Measurements from ENCODE around the gene SEMA3C.
A peak's percentile ranks its signal among the peaks of the same experiment; 100 is the strongest.

The SEMA3C gene

GRCh38 chr7:80794631-80795573 lies 123.9 kb downstream of the SEMA3C start:
- no peak for TF ChIP-seq CTCF (conservative IDR thresholded peaks at IDR 0.05; ENCODE audit: low read depth, low read length)
- no peak for DNase-seq (ENCODE audit: low read depth)
- H3K4me3 ChIP-seq (ENCODE audit: low read depth, low read length) = no peak overlapping the region

- DNase-seq (ENCODE audit: low read depth) = no peak
- no peak overlapping the region for H3K4me3 ChIP-seq (ENCODE audit: low read depth, low read length)
- TF ChIP-seq CTCF (conservative IDR thresholded peaks at IDR 0.05; ENCODE audit: low read depth, low read length) = no peak
These were observed 127.3 kb downstream of the SEMA3C start for GRCh38 chr7:80791509-80791929.

GRCh38 chr7:80790877-80791276 lies 128.0 kb downstream of the SEMA3C start:
- no peak overlapping the region for H3K4me3 ChIP-seq (ENCODE audit: low read depth, low read length)
- DNase-seq (ENCODE audit: low read depth) = no peak
- no peak for TF ChIP-seq CTCF (conservative IDR thresholded peaks at IDR 0.05; ENCODE audit: low read depth, low read length)

- TF ChIP-seq CTCF (conservative IDR thresholded peaks at IDR 0.05; ENCODE audit: low read depth, low read length) = no peak
- DNase-seq (ENCODE audit: low read depth) = no peak
- no peak overlapping the region for H3K4me3 ChIP-seq (ENCODE audit: low read depth, low read length)
These were observed 131.1 kb downstream of the SEMA3C start for GRCh38 chr7:80787721-80788120.

GRCh38 chr7:80785961-80786536 lies 132.8 kb downstream of the SEMA3C start:
- TF ChIP-seq CTCF (conservative IDR thresholded peaks at IDR 0.05; ENCODE audit: low read depth, low read length) = no peak
- peak; percentile 59 for DNase-seq (ENCODE audit: low read depth)
- no peak overlapping the region for H3K4me3 ChIP-seq (ENCODE audit: low read depth, low read length)

- no peak for TF ChIP-seq CTCF (conservative IDR thresholded peaks at IDR 0.05; ENCODE audit: low read depth, low read length)
- H3K4me3 ChIP-seq (ENCODE audit: low read depth, low read length) = no peak overlapping the region
- no peak for DNase-seq (ENCODE audit: low read depth)
These were observed 133.6 kb downstream of the SEMA3C start for GRCh38 chr7:80785276-80785675.

Data from choroid plexus epithelial cell (primary cell).